Neural cell (in vitro differentiated cells): ENCODE measurements around the gene POSTN. TPM values are rescaled to one million over a fixed set of nuclear protein-coding genes. Genes with fewer than 3 reads are reported as not detected.
A peak's percentile ranks its signal among the peaks of the same experiment; 100 is the strongest.

Experiments used
- H2AFZ ChIP-seq: fragments of 200-600, 300-800 bp; sonication (generic), shearing (Covaris generic); 2 replicates; pipeline ENCODE4 v1.6.0; 2014; ENCODE audit warnings: low read depth, mild to moderate bottlenecking, antibody characterized with exemption, low read length, moderate library complexity
- H3F3A ChIP-seq: fragments of 200-600 bp; shearing (Covaris generic); 2 replicates; pipeline ENCODE4 v1.6.1; 2016; ENCODE audit warnings: mild to moderate bottlenecking, moderate library complexity, mixed read lengths, antibody characterized with exemption, low read length; ENCODE audit not compliant: insufficient read depth, poor library complexity, severe bottlenecking
- H3K27ac ChIP-seq: fragments of 200-600, 300-800 bp; sonication (generic), shearing (Covaris generic); 2 replicates; pipeline ENCODE4 v1.5.1; 2014; ENCODE audit warnings: mild to moderate bottlenecking, low read length, moderate library complexity
- H3K27me3 ChIP-seq: fragments of 300-800, 200-600 bp; sonication (generic), shearing (Covaris generic); 2 replicates; pipeline ENCODE4 v1.6.0; 2014; ENCODE audit warnings: mild to moderate bottlenecking, low read depth, low read length, moderate library complexity; ENCODE audit not compliant: insufficient read depth
- H3K36me3 ChIP-seq: fragments of 300-800, 200-600 bp; sonication (generic), shearing (Covaris generic); 2 replicates; pipeline ENCODE4 v1.5.1; 2014; ENCODE audit warnings: mild to moderate bottlenecking, antibody characterized with exemption, low read length, moderate library complexity; ENCODE audit not compliant: insufficient read depth
- H3K4me2 ChIP-seq: fragments of 300-800, 200-600 bp; sonication (generic), shearing (Covaris generic); 2 replicates; pipeline ENCODE4 v1.6.0; 2014; ENCODE audit warnings: mild to moderate bottlenecking, low read length
- H3K4me3 ChIP-seq: fragments of 300-800, 200-600 bp; sonication (generic), shearing (Covaris generic); 2 replicates; pipeline ENCODE4 v1.5.1; 2014; ENCODE audit warnings: mild to moderate bottlenecking, low read length, moderate library complexity
- H3K79me2 ChIP-seq: fragments of 200-600 bp; shearing (Covaris generic); replicated peaks from 2 replicates; pipeline ENCODE4 v1.6.0; 2014; ENCODE audit warnings: mild to moderate bottlenecking, low read length, moderate library complexity; ENCODE audit not compliant: insufficient read depth
- H3K9ac ChIP-seq: fragments of 300-800, 200-600 bp; sonication (generic), shearing (Covaris generic); 2 replicates; pipeline ENCODE4 v1.6.1; 2016; ENCODE audit warnings: mild to moderate bottlenecking, low read length, mixed read lengths
- H3K9me2 ChIP-seq: fragments of 200-600 bp; shearing (Covaris generic); 2 replicates; pipeline ENCODE4 v1.6.1; 2016; ENCODE audit warnings: mild to moderate bottlenecking, low read length, mixed read lengths; ENCODE audit not compliant: insufficient read depth
- H3K9me3 ChIP-seq: fragments of 200-600, 300-800 bp; sonication (generic), shearing (Covaris generic); 2 replicates; pipeline ENCODE4 v1.6.1; 2016; ENCODE audit warnings: mild to moderate bottlenecking, mixed run types, low read length, moderate library complexity, mixed read lengths
- H4K20me1 ChIP-seq: fragments of 200-600 bp; shearing (Covaris generic); 2 replicates; pipeline ENCODE4 v1.6.1; 2016; ENCODE audit warnings: mild to moderate bottlenecking, mixed run types; ENCODE audit not compliant: insufficient read depth
- EP300 ChIP-seq: fragments of 450-650 bp; conservative IDR thresholded peaks from 2 replicates; pipeline ENCODE4 v1.6.1; 2014; ENCODE audit warnings: antibody characterized with exemption, mild to moderate bottlenecking, moderate library complexity; ENCODE audit not compliant: poor library complexity, severe bottlenecking
- EZH2 ChIP-seq: fragments of 200-600, 300-800 bp; shearing (Covaris generic), sonication (generic); IDR thresholded peaks from 2 replicates; pipeline ENCODE4 v1.6.1; 2014; ENCODE audit warnings: antibody characterized with exemption, low read length, borderline replicate concordance, mild to moderate bottlenecking; ENCODE audit not compliant: insufficient read depth, poor library complexity, severe bottlenecking
- MXI1 ChIP-seq: fragments of 450-650 bp; conservative IDR thresholded peaks from 2 replicates; pipeline ENCODE4 v1.6.1; 2014; ENCODE audit warnings: antibody characterized with exemption, mild to moderate bottlenecking; ENCODE audit not compliant: poor library complexity, severe bottlenecking
- POLR2AphosphoS5 ChIP-seq: IDR thresholded peaks from 2 replicates; pipeline ENCODE4 v1.6.1; 2012
- RAD21 ChIP-seq: fragments of 450-650 bp; conservative IDR thresholded peaks from 2 replicates; pipeline ENCODE4 v1.6.1; 2014; ENCODE audit warnings: antibody characterized with exemption, mild to moderate bottlenecking, moderate library complexity
- REST ChIP-seq: IDR thresholded peaks from 2 replicates; pipeline ENCODE4 v1.6.1; 2012; ENCODE audit warnings: borderline replicate concordance
- SMC3 ChIP-seq: fragments of 450-650 bp; conservative IDR thresholded peaks from 2 replicates; pipeline ENCODE4 v1.6.1; 2014; ENCODE audit warnings: antibody characterized with exemption, mild to moderate bottlenecking, moderate library complexity; ENCODE audit not compliant: poor library complexity
- TAF1 ChIP-seq: IDR thresholded peaks from 2 replicates; pipeline ENCODE4 v1.6.1; 2012; ENCODE audit warnings: low read depth
- polyA minus RNA-seq: library from RNA; depleted of rRNA, polyadenylated mRNA; stranded (reverse); fragments of >200 nt; gene quantifications from 2 replicates; pipeline ENCODE4 v1.2.3, GENCODE V29; 2014
- polyA plus RNA-seq: library from polyadenylated mRNA; depleted of rRNA; stranded (reverse); fragments of >200 nt; gene quantifications from 2 replicates; pipeline ENCODE4 v1.2.3, GENCODE V29; 2014
- TF ChIP-seq, protein P1 (sequence below): fragments of 450-650 bp; IDR thresholded peaks from 2 replicates; pipeline ENCODE4 v1.5.1; 2014; ENCODE audit warnings: antibody characterized with exemption, mild to moderate bottlenecking, moderate library complexity; ENCODE audit not compliant: poor library complexity, severe bottlenecking

Gene POSTN
- 1.4 and 1.8 TPM in 2 replicates for polyA plus RNA-seq
- polyA minus RNA-seq, result 0.58 and 0.73 TPM in 2 replicates

DNA sequence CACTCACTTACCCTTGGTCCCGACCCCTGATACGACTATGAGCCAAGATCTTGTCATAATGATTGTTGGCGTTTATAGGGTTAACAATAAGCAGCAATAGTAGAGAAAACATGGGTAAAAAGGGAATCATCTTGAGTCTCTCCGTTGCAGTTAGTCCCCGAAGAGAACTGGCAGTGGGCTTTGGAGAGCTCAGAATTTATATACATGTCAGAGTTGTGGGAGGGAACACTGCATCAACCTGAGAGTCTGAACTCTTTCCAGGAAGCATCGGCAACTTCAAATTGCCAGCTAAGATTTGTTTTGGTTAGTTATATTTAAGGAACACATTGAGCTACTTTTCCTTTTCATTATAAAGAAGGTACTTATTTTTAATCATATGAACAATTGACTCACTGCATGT, at the start of gene POSTN:
Gene POSTN, minus strand, starts transcription at position 172 of the 400 bp plus-strand sequence. Its CDS starts 42 bp downstream, at position 130.
- H3K4me3 ChIP-seq, result no peak within 1 kb of the TSS
- H3K36me3 ChIP-seq, result no peaks in the 10 kb centered on the region
- H4K20me1 ChIP-seq, result no peaks in the 10 kb centered on the region
- H3F3A ChIP-seq, result no peaks in the 10 kb centered on the region
- no peak within 1 kb of the TSS for H3K27ac ChIP-seq
- H3K27me3 ChIP-seq, result no peaks in the 10 kb centered on the region
- no peak within 1 kb of the TSS for H3K9ac ChIP-seq
- H3K9me3 ChIP-seq, result no peaks in the 10 kb centered on the region
- no peak within 1 kb of the TSS for H2AFZ ChIP-seq
- H3K79me2 ChIP-seq, result no peaks in the 10 kb centered on the region
- TF ChIP-seq REST, result no peak
- no peak for TF ChIP-seq MXI1
- no peak for TF ChIP-seq EP300
- no peak for TF ChIP-seq EZH2
- TF ChIP-seq SMC3, result no peak
- TF ChIP-seq TAF1, result no peak
- no peak for TF ChIP-seq POLR2AphosphoS5
- TF ChIP-seq, protein P1, sequence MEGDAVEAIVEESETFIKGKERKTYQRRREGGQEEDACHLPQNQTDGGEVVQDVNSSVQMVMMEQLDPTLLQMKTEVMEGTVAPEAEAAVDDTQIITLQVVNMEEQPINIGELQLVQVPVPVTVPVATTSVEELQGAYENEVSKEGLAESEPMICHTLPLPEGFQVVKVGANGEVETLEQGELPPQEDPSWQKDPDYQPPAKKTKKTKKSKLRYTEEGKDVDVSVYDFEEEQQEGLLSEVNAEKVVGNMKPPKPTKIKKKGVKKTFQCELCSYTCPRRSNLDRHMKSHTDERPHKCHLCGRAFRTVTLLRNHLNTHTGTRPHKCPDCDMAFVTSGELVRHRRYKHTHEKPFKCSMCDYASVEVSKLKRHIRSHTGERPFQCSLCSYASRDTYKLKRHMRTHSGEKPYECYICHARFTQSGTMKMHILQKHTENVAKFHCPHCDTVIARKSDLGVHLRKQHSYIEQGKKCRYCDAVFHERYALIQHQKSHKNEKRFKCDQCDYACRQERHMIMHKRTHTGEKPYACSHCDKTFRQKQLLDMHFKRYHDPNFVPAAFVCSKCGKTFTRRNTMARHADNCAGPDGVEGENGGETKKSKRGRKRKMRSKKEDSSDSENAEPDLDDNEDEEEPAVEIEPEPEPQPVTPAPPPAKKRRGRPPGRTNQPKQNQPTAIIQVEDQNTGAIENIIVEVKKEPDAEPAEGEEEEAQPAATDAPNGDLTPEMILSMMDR, result no peak
- TF ChIP-seq RAD21, result no peak
- H3K9me2 ChIP-seq, result no peaks in the 10 kb centered on the region
- H3K4me2 ChIP-seq, result no peak within 1 kb of the TSS

DNA sequence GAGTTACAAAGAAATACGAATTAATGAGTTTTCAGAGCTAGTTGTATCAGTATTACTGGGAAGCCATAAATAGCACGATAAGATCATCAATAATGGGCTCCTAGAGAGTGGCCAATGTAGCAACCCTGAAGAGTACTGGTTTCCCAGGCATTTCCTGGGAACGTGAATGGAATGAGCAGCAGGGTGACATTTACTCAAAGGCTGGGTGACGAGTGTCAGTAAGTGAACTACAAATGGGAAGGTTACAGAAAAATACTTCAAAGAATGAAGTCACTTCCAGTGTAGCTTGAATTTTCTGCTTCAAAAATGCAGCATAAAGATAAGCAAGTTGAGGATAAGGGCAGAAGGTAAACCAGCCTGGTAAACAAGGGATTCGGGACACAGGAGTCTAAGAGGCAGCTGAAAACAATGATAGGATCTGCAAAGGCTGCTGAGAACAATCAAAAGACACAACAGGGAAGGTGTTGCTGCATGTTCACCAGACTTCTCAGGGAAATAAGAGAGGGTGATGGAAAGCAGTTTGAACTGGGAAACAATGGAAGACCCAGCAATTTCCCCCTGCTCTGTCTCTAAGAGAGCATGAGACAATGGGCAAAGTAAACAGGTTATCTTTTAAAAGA, 48.6 kb upstream of the POSTN start:
- H3K4me3 ChIP-seq, result peak overlapping the region; percentile 38
- H4K20me1 ChIP-seq, result no peaks in the 10 kb centered on the region
- peaks cover 6% of the 10 kb centered on the region for H3K36me3 ChIP-seq
- peak overlapping the region; percentile 42 for H2AFZ ChIP-seq
- H3K9me2 ChIP-seq, result no peaks in the 10 kb centered on the region
- H3K4me2 ChIP-seq, result peak overlapping the region; percentile 37
- H3K27me3 ChIP-seq, result no peaks in the 10 kb centered on the region
- TF ChIP-seq MXI1 (no peak), TAF1 (no peak), POLR2AphosphoS5 (peak; percentile 27), RAD21 (no peak), EP300 (peak; percentile 46), SMC3 (no peak), REST (peak; percentile 84), EZH2 (no peak)
- TF ChIP-seq, protein P1, result no peak
- no peaks in the 10 kb centered on the region for H3K9me3 ChIP-seq
- peaks cover 4% of the 10 kb centered on the region for H3F3A ChIP-seq
- H3K79me2 ChIP-seq, result no peaks in the 10 kb centered on the region
- peak overlapping the region; percentile 17 for H3K9ac ChIP-seq
- H3K27ac ChIP-seq, result peak overlapping the region; percentile 70
